NCI-H1105 (cell line): ENCODE data around the gene KCNAB1.
"Not testable (repeated sequence)": the region's sequence is repeated elsewhere in the genome, so short reads cannot be mapped to it uniquely, and the experiment has no call there.

Source experiments
- DNase-seq: peaks from one replicate; lab custom pipeline; 2025; lab: John Stamatoyannopoulos, UW

The KCNAB1 gene

DNA sequence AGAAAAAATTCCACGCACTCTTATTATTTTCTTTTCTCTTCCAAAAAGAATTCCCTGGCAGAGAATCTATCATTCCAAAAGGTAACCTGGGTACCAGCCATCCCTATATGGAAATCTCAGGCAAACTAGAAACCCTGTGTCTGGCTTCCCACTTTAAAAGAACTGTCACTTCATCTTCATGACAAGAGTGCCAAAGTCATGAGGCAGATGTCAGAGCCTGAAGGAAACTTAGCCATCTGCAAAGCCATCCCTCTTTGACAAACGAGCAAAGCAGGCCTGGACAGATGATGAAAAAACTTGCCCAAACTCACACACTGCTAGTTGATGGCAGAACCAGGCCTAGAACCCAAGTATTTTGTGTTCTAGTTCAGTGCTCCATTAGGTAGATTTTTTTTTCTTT is 418.7 kb downstream of the KCNAB1 start:
- no peak for DNase-seq

DNA sequence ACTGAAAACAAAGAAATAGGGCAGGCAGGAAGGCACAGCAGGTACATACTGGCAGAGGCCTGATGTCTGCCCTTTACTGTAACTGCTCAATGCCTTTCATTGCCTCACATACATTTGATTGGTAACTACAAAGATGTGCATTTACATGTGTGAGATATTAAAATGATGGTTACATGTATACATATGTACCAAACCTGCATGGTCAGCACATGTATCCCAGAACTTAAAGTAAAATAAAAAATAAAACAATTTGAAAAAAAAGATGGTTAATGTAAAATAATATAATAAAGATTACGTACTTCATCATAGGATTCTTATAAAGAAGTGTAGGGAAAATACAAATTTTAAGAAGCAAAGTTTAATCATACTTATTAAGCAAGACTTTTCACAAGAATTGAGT is 419.4 kb downstream of the KCNAB1 start:
- DNase-seq, result no peak

DNA sequence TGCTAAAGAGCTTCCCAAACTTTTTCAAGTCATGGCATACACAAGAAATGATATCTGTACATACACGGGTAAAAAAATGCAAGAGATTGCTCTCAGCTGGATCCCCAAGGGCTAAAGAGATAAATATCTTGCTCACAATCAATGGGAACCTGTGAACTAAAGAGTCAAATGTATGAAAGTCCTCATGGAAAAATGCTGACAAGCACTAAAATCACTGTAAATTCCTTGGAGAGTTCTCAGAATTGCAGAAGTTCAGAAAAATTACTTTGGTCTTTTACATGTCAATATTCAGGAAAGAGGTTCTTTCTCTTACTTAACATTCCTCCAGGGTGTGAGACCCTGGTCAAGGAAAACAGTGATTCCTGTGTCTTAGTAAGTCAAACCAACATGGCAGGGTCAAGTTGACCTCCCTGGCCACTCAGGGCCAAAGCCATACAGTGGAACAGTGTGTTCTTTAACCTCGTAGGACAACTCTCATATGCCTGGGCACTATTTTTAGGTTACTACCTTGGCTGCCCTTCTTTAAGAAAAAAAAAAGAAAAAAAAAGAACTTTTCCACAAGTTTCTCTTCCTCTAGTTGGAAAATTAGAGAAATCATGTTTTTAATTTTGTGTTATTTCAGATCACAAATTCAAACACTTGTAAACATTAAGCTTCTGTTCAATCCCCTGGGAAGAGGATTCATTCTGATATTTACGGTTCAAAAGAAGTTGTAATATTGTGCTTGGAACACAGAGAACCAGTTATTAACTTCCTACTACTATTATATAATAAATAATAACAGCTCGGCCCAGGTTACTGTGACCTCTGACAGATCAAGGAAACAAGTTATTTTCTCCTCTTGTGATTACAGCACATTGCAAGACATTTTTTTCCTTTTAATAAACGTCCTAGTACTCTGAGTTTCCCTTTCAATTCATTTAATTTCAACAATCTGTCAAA is 422.0 kb downstream of the KCNAB1 start:
- DNase-seq, result no peak

DNA sequence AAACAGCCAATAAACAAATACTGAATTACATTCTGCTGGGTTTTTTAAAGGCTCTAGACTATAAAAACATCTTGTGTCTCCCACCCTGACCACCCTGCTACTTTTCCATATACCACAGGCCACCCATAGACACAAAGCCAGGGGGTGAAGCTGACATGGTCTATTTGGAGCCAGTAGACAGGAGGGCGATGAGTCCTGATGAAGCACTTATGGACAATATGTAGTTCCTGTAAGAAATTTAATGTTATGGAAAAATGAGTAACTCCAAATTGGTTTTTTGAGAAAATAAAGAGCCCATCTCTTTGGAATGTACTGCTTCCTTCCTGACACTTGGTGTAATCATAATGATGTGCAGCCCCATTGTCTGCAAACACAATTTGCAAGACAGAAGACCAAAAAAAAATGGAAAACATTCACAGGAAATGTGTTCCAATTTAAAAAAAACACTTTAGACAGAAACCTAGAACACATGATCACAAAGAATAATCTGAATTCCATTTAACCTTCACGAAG is 422.7 kb downstream of the KCNAB1 start:
- no peak for DNase-seq

DNA sequence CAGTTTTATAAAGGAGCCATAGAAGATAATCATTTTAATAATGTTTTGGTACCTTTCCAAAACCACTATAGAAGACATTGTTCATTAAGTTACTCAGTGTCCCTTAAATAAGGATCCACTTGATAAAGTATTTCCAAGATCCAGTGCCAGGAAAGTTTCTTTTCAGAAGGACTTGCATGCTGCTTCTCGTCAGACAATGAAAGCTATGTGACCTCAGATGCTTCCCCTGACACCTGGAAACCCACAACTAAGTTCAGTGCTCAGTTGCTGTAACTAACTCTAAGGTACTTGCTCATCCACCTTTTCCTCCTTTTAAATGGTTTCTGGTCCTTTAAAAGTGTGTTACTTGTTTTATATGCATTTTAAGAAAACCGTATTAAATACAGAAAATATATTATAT is 427.3 kb downstream of the KCNAB1 start:
- no peak for DNase-seq

DNA sequence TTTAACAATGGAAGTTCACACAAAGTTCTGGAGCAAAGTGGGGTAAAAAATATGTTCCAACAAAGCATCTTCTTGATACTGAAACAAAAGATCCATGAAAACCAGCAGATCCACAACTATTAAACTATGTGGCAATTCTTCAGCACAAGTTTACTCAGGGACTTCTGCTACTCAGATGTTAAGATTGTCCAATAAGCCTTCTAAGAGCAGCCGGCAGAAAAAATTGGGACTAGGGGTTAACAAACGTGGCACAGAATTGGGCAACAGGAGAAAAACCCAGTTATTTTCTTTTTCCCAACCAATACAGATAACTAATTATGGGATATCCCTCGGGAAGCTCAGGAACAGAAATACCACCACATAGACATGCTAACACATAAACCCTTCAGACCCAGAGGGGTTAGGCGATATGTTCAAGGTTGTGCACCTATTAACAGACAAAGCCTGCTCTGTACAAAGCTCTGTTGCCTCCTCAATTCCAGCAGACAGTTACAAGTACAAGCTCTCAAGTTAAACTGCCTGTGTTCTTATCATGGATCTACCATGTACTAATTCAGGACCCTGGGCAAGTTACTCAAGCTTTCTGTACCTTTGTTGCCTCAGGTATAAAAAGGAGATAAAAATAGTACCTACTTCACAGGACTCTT is 427.8 kb downstream of the KCNAB1 start:
- no peak for DNase-seq

DNA sequence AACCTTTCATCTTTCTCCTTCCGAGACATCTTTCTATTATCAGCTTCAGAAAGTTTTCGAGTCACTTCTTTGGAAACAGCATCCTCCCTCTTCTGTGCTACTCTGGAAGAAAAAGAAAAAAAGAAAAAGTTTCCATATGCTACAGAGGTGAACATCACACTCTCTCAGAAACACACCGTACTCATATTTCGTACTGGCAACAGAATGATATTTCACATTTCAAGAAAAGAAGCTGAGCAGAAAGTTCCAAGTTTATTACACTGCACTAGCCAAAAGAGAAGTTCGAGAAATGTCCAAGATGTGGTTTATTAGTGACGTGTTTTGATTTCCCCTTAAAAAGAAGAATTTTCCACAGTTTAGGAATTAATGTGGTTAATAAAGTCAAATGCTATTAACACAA is 428.5 kb downstream of the KCNAB1 start:
- DNase-seq, result no peak

DNA sequence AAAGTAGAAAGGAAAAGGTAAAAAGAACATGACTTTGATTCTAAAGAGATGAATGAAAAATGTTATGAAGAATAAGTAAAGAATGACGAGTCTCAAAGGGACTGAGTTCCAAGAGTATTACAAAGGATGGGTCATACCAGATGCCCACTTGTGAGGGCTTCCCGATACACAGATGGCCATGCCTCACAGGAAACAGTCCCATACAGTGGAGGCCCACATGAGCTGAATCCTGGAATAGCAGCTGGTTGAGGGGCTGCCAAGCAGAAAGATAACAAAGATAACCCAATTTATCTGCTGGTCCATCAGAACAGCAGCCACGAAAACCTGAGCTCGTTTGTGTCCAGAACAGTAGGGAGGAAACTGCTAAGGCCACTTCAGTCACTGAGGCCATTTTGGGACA is 430.9 kb downstream of the KCNAB1 start:
- no peak for DNase-seq

DNA sequence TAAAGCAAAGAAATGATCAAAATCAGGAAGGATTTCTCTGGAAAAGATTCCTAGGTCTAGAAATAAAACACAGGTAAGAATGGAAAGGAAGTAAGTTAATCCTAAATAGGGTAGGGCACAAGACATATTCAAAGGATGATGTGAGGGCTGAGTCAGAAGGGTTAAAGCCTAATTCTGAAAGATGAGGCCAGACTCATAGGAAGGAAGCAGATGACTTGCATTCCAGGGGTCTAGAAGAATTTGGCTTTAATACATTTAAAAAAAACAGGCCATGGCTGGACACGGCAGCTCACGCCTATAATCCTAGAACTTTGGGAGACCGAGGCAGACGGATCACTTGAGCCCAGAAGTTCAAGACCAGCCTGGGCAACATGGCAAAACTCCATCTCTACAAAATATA is 431.4 kb downstream of the KCNAB1 start:
- DNase-seq, result no peak

DNA sequence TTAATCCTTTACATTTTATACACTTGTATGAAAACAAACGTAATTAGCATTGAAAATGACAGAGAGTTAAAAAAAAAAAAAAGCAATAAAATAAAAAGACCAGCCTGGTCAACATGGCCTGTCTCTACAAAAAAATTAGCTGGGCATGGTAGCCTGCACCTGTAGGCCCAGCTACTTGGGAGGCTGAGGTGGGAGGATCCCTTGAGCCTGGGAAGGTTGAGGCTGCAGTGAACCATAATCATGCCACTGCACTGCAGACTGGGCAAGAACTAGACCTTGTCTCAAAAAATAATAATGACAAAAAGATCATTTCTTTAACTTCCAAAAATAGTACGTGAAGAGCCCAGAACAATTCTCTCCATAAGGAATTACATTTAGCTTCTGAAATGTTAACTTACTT is 432.6 kb downstream of the KCNAB1 start:
- DNase-seq, result no peak

DNA sequence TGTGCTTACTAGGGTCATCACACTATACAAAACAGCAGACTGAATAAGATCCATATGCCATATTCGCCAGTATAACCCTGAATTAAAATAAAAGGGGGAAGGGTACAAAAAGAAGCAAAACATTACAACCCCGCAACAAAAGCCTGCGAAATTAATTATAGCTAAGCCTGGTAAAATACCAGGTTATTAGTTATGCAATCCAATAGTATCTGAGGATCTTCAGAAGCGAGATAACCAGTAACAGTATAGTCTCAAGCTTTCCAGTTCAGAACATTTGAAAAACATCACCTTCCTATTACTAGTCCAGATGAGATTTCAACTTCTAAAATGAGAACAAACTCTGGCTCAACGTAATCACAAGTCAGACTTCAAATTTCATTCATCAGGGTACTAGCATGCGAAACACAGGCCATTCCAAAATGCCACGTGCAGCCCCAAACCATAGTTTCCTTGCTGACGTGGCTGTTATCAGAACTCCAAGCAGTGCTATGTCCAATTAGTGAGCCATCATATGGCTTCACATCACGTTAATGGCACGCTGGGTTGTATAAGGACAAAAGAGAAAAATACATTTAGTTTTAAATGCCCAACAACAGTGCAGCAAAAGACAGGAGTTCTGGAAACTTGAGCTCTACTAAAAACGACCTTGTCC is 433.5 kb downstream of the KCNAB1 start:
- peak; percentile 13 for DNase-seq

DNA sequence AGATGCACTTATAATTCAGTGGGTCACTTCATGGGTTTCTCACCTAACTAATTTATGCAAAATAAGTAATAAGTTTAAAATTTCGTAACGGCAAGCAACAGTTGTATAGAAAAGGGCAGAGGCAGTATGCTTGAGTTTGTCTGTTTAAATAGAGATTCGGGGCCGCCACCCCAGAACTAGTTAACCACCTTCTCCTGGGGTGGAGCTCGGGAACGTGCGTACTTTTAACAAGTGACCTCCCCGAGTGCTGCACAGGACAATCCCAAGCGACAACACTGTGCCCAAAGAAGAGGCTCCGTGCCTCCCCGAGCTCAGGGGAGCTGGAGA is 434.1 kb downstream of the KCNAB1 start:
- DNase-seq, result no peak

DNA sequence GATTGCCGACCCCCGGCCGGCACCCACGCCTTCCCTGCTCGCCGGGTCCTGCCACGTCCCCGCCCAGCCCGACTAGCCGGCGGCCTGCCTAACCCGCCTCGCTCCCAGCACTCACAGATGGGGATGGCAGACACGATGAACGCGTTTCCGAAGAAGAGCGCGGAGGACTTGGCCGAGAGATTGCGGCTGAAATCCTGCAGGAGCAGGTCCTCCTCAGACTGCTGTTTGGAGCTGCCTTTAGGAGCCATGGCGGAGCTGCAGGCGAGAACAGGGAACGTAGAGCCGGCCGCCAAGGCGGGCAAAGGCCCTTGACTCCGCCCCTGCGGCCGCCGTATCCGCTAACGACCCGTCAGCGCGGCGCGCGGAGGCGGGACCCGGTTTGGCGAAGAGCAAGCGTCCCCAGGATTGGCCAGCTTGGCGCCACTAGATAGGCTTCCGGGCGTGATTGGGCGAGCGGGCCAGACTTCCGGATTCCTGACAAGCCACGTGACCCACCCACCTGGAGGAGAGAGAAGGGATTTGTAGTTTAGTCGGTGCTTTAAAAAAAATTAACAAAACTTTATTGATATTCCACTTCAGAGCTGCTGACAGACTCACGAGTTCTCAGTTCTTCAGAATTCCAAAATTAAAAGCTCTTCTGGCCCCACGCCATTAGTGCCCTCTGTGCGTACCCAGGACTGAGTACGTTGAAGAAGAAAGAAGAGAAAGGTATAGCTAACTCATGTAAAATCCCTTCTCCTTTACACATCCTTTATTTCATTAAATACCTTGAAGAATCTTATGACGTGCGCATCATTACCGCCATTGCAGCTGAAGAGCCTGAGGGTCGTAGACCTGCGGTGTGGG is 434.7 kb downstream of the KCNAB1 start, which contains the start of gene SSR3:
Gene SSR3 (minus strand): TSS at position 276 of the 846 bp plus-strand sequence. CDS start 28 bp downstream, at position 248.
- DNase-seq, result peak; percentile 100

DNA sequence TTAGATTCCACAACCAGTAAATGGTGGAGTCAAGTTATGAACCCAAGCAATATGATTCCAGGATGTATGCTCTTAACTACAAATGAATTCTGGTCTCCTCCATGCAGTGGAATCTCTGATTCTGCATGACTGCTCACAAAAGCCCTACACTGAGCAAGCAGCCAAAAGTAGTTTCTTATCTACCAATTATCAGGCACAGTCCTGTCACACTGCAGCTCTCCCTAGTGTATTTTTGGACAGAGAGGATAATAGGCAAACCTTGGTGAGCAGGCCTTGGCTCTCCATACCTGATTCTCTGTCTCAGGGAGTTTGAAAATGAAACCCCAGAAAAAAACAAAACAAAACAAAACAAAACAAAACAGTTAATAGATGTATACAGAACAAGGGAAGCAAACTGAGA is 438.0 kb downstream of the KCNAB1 start:
- no peak for DNase-seq

DNA sequence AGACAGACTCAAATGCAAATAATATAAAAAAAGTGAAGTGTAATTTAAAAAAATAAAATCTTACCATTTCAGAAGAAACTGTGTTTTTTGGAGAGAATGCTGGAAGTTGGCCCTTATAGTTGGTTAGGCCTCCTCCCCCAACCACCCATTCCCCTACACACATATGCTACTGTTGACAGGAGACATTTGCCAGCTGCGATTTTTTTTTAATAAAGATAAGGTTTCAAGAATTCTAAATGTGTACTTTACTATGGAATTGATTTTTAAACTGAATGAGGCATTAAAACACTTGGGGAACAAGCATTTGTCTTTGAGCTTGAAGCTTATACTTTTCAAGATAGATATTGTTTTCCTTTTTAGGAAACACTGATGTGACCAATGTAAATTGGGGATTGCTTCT is 438.9 kb downstream of the KCNAB1 start:
- DNase-seq, result no peak

DNA sequence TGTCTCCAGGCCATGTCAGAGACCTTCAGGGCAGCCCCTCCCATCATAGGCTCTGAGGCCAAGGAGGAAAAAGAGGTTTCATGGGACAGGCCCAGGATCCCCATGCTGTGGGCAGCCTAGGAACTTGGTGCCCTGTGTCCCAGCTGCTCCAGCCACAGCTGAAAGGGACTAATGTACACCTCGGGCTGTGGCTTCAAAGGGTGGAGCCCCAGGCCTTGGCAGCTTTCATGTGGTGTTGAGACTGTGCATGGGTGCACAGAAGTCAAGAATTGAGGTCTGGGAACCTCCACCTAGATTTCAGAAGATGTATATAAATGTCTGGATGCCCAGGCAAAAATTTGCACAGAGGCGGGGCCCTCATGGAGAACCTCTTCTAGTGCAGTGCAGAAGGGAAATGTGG is 441.2 kb downstream of the KCNAB1 start:
- no peak for DNase-seq

DNA sequence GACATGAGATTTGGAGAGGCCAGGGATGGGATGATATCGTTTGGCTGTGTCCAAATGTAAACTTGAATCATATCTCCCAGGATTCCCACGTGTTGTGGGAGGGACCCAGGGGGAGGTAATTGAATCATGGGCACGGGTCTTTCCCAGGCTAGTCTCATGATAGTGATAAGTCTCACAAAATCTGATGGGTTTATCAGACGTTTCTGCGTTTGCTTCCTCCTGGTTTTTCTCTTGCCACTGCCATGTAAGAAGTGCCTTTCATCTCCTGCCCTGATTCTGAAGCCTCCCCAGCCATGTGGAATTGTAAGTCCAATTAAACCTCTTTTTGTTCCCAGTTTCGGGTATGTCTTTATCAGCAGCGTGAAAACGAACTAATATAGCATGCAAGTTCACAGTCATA is 442.1 kb downstream of the KCNAB1 start:
- DNase-seq, result not testable (repeated sequence)

DNA sequence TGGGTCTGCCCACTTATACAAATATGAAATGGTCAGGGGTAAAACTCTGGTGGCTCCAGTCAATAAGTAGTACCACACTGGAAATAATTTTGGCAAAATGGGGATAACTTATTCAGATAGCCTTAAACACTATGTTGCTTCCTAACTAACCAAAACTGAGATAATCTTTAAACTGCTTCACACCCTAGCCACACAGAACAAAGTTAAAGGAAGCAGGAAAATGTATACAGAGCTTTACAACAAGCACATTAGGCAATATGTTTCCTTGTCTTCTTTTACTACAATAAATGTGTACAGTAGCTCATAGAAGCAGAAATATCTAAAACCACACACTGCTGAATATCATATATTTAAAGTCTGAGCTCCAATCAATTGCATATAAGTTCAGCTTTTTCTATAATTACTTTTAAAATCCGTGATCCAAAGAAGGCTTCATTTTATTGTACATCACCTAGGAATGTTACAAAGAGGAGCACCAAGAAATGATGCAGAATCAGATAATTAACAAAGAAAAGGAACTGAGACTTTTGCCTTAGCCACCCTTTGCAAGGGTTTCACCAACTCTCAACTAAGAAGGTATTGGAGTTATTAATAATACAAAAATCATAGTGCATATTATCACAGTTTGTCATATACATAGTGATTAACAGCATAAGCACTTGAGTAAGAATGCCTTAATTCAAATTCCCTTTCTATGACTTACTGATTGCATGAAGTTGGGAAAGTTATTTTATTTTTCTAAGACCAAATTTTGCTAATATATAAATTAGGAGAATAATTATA is 443.7 kb downstream of the KCNAB1 start:
- no peak for DNase-seq

DNA sequence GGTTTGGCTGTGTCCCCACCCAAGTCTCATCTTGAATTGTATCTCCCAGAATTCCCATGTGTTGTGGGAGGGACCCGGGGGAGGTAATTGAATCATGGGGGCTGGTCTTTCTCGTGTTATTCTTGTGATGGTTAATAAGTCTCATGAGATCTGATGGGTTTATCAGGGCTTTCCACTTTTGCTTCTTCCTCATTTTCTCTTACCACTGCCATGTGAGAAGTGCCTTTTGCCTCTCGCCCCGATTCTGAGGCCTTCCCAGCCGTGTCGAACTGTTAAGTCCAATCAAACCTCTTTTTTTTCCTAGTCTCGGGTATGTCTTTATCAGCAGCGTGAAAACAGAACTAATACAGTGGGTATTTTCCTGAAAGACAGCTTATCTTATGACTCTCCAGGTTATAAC is 448.6 kb downstream of the KCNAB1 start:
- DNase-seq, result not testable (repeated sequence)

DNA sequence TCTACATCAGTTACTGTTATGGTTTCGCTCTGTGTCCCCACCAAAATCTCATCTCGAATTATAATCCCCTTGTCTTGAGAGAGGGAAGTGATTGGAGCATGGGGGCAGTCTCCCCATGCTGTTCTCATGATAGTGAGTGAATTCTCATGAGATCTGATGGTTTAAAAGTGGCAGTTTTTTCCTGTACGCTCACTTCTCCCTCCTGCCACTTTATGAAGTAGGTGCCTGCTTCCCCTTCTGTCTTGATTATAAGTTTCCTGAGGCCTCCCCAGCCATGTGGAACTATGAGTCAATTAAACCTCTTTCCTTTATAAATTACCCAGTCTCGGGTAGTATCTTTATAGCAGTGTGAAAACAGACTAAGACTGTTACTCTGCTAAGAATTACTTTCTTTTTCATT is 449.5 kb downstream of the KCNAB1 start:
- not testable (repeated sequence) for DNase-seq

DNA sequence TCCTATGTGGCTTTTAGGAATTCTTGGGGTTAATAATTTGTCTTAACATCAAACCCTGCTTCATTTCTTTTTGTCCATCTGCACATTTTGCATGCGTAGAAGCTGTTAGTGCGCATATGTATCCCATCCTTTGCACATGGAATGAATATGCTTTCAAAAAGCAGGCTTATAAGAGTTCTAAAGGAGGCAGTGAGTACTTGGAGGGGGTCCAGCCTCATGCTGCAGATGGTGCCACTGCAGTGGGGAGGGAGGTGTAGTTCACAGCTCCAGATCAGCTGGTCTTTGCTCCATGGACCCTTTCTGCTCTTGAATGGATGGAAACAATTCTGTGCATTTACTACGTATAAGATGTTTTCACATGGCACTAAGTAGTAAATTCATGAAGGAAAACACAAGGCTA is 455.3 kb downstream of the KCNAB1 start:
- no peak for DNase-seq
